ENCODE data around the gene MYO5A.

The MYO5A gene

DNA sequence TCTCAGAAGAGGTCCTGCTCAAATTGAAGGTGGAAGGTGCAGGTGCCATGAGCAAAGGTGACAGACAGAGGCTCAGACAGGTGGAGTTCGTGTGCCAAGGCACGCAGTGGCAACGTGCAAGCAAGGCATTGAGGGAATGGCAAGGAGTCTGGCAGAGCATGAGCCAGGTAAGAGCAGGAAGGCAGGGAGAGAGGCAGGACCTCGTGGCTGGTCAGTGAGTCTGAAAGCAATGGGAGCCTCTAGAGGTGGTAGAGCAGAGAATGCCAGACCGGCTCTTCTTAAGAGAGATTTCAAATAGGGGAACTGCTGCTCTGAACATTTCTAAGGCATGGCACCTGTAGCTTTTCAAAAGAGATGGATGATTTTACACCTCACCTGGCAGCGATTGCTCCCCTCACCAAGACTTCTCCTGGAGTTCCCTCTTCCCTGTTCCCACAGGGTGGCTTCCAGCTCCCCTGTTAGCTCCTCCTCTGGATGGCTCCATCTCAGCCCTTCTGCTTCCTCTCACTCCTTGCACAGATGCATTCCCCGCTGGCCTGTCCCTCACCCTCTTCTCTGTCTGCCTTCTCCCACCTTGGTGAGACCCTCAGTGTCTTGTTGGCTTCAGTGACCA is 235.8 kb downstream of the MYO5A start:
- TF ChIP-seq CTCF (IDR thresholded peaks at IDR 0.05; ENCODE audit: extremely low read depth, missing control alignments): no peak
- no peak for DNase-seq (ENCODE audit: low spot score)

- TF ChIP-seq CTCF (IDR thresholded peaks at IDR 0.05; ENCODE audit: extremely low read depth, missing control alignments): no peak
- DNase-seq (ENCODE audit: low spot score): no peak
Measured at GRCh38 chr15:52291204-52291603, 237.5 kb downstream of the MYO5A start.

GRCh38 chr15:52290800-52291199 is 237.9 kb downstream of the MYO5A start:
- no peak for TF ChIP-seq CTCF (IDR thresholded peaks at IDR 0.05; ENCODE audit: extremely low read depth, missing control alignments)
- DNase-seq (ENCODE audit: low spot score): no peak

DNA sequence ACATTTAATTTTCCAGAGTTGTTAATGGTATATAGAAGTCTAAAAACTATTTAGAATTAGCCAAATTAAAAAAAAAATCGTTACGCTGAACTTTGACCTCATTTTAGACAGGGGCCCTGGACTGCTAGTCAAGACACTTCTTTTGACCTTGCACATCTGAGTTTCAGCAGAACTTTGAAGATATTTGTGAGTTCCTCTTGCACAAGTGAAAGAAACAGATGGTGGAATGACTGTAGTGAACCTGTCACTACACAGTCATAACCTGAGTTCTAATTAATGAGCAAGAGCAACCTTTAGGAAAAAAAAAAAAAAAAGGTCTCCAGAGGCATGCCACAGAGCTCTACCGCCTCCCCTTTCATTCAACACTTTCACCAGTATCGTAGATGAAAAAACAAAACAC is 238.4 kb downstream of the MYO5A start:
- no peak for TF ChIP-seq CTCF (IDR thresholded peaks at IDR 0.05; ENCODE audit: extremely low read depth, missing control alignments)
- peak; percentile 72 for DNase-seq (ENCODE audit: low spot score)

DNA sequence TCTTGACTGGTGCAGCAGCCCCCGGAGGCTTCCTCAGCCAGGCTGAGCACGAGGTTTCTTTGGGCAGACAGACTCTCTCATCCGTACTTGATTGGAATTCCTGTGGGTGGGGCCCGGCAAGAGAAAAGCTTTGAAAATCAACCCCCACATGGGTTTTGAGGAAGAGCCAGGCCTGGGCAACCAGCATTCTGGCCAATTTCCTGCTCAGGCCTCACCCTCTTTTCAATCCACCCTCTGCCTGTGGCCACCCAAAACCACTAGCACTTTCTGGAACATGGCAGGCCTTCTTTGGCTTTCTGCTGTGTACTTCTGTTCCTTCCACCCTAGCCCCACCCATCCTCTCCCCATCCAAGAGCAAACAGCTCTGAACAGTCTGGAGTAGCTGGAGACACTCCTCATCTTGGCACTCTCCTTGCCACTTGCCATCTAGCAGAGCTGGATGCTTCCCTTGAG is 239.0 kb downstream of the MYO5A start:
- no peak for TF ChIP-seq CTCF (IDR thresholded peaks at IDR 0.05; ENCODE audit: extremely low read depth, missing control alignments)
- DNase-seq (ENCODE audit: low spot score): no peak

DNA sequence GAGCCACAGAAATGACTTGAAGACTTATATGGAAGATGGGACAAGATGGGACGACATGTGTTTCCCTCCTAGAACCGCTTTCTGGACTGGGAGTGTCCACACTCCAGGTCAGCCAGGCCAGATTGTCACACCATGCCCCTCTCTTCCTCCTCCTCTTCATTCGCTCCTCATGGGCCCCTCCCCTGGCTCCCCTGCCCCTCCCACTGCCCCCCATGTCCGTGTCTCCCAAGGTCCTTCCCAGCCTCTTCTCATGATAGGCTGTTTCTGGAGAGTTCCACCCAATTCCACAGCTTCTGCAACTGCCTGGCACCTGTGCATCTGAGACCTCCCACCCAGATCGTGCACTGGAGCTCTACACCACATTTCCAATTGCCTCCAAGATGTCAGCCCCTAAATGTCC is 239.7 kb downstream of the MYO5A start:
- DNase-seq (ENCODE audit: low spot score): no peak
- TF ChIP-seq CTCF (IDR thresholded peaks at IDR 0.05; ENCODE audit: extremely low read depth, missing control alignments): no peak

GRCh38 chr15:52288051-52288942 is 240.4 kb downstream of the MYO5A start:
- no peak for DNase-seq (ENCODE audit: low spot score)
- TF ChIP-seq CTCF (IDR thresholded peaks at IDR 0.05; ENCODE audit: extremely low read depth, missing control alignments): no peak

Measured in GM20000 (cell line).